ENCODE measurements around the gene BAIAP3. TPM values are rescaled to one million over a fixed set of nuclear protein-coding genes. Genes with fewer than 3 reads are reported as not detected.

The BAIAP3 gene
- total and polyA plus RNA-seq, 2 of the 4 experiments (the other 2 are of a cell fraction), result 0.36 to 0.65 TPM

- Histone ChIP-seq H3K56ac (ENCODE audit: extremely low read depth, insufficient read depth, low read length) (no peak overlapping the region), H3K23ac (ENCODE audit: low read depth, low read length) (no peak overlapping the region), H3K18ac (ENCODE audit: low read depth, low read length) (no peak overlapping the region), H3K79me1 (ENCODE audit: low read depth in 1 of 2, low read length in 2 of 2) (peaks cover 3 to 15% of the 10 kb centered on the region in 2 experiments; a peak in 3 of 4 replicates), H4K5ac (ENCODE audit: low read depth, low read length) (no peak overlapping the region), H2AK5ac (ENCODE audit: low read depth, low read length) (no peak overlapping the region), H3K4me2 (ENCODE audit: low read depth, low read length) (no peak overlapping the region), H2AFZ (replicated peaks; ENCODE audit: low read length, poor library complexity) (no peak overlapping the region), H2AK9ac (replicated peaks; ENCODE audit: low read depth, low read length, poor library complexity) (no peak overlapping the region), H3K36me3 (ENCODE audit: control insufficient read depth, insufficient read depth, low read length) (no peaks in the 10 kb centered on the region), H3K27ac (ENCODE audit: insufficient read depth, low read length) (no peak overlapping the region), H2BK20ac (ENCODE audit: low read depth, low read length) (no peak overlapping the region), H3K4ac (ENCODE audit: low read depth, low read length) (no peak overlapping the region), H3K9me1 (ENCODE audit: insufficient read depth, low read length) (peaks cover 7% of the 10 kb centered on the region), H2BK15ac (ENCODE audit: low read depth, low read length) (no peak overlapping the region), H3K27me3 (ENCODE audit: control insufficient read depth, insufficient read depth, low read length) (no peaks in the 10 kb centered on the region), H4K20me1 (ENCODE audit: insufficient read depth, low read length) (peaks cover 10% of the 10 kb centered on the region), H4K91ac (ENCODE audit: insufficient read depth, low read depth, low read length) (no peak overlapping the region), H2BK5ac (ENCODE audit: low read depth, low read length, poor library complexity, severe bottlenecking) (no peak overlapping the region), H2BK120ac (ENCODE audit: low read depth, low read length) (no peak overlapping the region), H3K14ac (replicated peaks; ENCODE audit: low read depth, low read length) (no peak overlapping the region), H3K4me1 (ENCODE audit: control insufficient read depth, insufficient read depth, low read length) (no peaks in the 10 kb centered on the region; the same call in 1 of the 2 replicates), H3K9me3 (ENCODE audit: control insufficient read depth, insufficient read depth, low read length) (no peaks in the 10 kb centered on the region), H4K8ac (ENCODE audit: low read depth in 2 of 2, low read length in 2 of 2) (no peak overlapping the region), H3K4me3 (ENCODE audit: insufficient read depth, low read depth, low read length) (no peak overlapping the region), H3K9ac (ENCODE audit: low read depth, low read length) (no peak overlapping the region)
- dilution Hi-C loops (cut with HindIII; ENCODE audit: low sequenced_read_pairs, unreplicated experiment) (no loop called here), intact Hi-C loops (cut with micrococcal nuclease) (no loop called here), in situ Hi-C loops (cut with MboI; ENCODE audit: low sequenced_read_pairs) (no loop called here)
- DNase-seq (no peak), ATAC-seq (ENCODE audit: low read depth) (no peak)
- TF ChIP-seq MAFK (IDR thresholded peaks at IDR 0.05; ENCODE audit: low read depth, low read length) (no peak), RCOR1 (IDR thresholded peaks at IDR 0.05; ENCODE audit: insufficient replicate concordance, low read length) (no peak), RAD21 (IDR thresholded peaks at IDR 0.05; ENCODE audit: low read length) (no peak), SMC3 (IDR thresholded peaks at IDR 0.05; ENCODE audit: low read depth, low read length) (no peak), ELK1 (IDR thresholded peaks at IDR 0.05; ENCODE audit: borderline replicate concordance, low read depth, low read length) (no peak), FOS (IDR thresholded peaks at IDR 0.05; ENCODE audit: low read depth, low read length) (no peak), RFX5 (IDR thresholded peaks at IDR 0.05; ENCODE audit: low read depth, low read length) (no peak), NFE2L2 (IDR thresholded peaks at IDR 0.05; ENCODE audit: low read depth, low read length) (no peak), BHLHE40 (IDR thresholded peaks at IDR 0.05; ENCODE audit: low read depth, low read length) (no peak), CHD1 (IDR thresholded peaks at IDR 0.05; ENCODE audit: low read depth, low read length) (no peak), CTCF (conservative IDR thresholded peaks at IDR 0.05; ENCODE audit: low read depth, low read length) (no peak), CEBPB (IDR thresholded peaks at IDR 0.05; ENCODE audit: low read depth, low read length) (no peak), MXI1 (IDR thresholded peaks at IDR 0.05; ENCODE audit: borderline replicate concordance, low read depth, low read length) (no peak), POLR2A (IDR thresholded peaks at IDR 0.05; ENCODE audit: low read depth, low read length) (no peak), MAZ (IDR thresholded peaks at IDR 0.05; ENCODE audit: borderline replicate concordance, low read depth, low read length) (no peak)
- ChIA-PET POLR2A (ENCODE audit: unreplicated experiment) (no interaction called here), CTCF (no interaction called here)
- BruUV-seq (replicated peaks), result no TSS peak
- 76% methylated on average over 10 of the region's 12 CpGs; no CpG with 5 or more reads in 1 of the 2 experiments for WGBS, 2 experiments (ENCODE audit: extremely low coverage in 2 of 2, insufficient read length in 1 of 2)
These were observed 27.6 kb upstream of the BAIAP3 start for GRCh38 chr16:1305823-1306222.

All from IMR-90 (cell line).